Cardiac fibroblast (primary cell): Measurements from ENCODE around the gene PRND.
A peak's percentile ranks its signal among the peaks of the same experiment; 100 is the strongest.
"Not testable (repeated sequence)": the region's sequence is repeated elsewhere in the genome, so short reads cannot be mapped to it uniquely, and the experiment has no call there.

ENCODE experiments used
- DNase-seq, 2 donors: peaks; one replicate each; pipeline versions ENCODE4 v3.0.0 to v3.0.0-alpha.2; 2010; ENCODE audit warnings: low read depth in 2 of 2
- H3K4me3 ChIP-seq, 2 donors: replicated peaks in 1 of 2; 1 replicate in 1 of 2; 2 replicates in 1 of 2; pipeline ENCODE4 v1.5.1; 2011; ENCODE audit warnings: low read depth in 2 of 2, low read length in 2 of 2, mild to moderate bottlenecking in 2 of 2, moderate library complexity in 1 of 2
- CTCF ChIP-seq: IDR thresholded peaks from one replicate; pipeline ENCODE4 v1.5.1; 2011; ENCODE audit warnings: low read depth, mild to moderate bottlenecking, low read length, inconsistent platforms

PRND gene

GRCh38 chr20:4722571-4722970 lies 862 bp downstream of the PRND start:
- no peak overlapping the region for H3K4me3 ChIP-seq
- no peak for DNase-seq
- TF ChIP-seq CTCF, result no peak

GRCh38 chr20:4722993-4723392 lies 1.3 kb downstream of the PRND start:
- H3K4me3 ChIP-seq, result no peak overlapping the region
- DNase-seq, result no peak
- TF ChIP-seq CTCF, result no peak

DNA sequence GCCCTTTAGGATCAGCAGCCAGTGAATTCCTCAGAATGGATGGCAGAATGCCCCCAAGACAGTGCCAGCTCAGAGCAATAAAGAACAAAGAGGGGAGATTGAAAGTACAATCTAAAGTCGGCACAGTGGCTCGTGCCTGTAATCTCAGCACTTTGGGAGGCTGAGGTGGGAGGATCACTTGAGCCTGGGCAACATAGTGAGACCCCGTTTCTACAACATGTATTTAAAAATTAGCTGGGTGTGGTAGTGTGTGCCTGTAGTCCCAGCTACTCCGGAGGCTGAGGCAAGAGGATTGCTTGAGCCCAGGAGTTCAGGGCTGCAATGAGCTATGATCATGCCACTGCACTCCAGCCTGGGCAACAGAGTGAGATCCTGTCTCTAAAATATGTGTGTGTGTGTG lies 1.8 kb downstream of the PRND start:
- not testable (repeated sequence) for H3K4me3 ChIP-seq, DNase-seq

GRCh38 chr20:4724459-4725262 lies 3.0 kb downstream of the PRND start:
- no peak for TF ChIP-seq CTCF
- no peak overlapping the region for H3K4me3 ChIP-seq

DNA sequence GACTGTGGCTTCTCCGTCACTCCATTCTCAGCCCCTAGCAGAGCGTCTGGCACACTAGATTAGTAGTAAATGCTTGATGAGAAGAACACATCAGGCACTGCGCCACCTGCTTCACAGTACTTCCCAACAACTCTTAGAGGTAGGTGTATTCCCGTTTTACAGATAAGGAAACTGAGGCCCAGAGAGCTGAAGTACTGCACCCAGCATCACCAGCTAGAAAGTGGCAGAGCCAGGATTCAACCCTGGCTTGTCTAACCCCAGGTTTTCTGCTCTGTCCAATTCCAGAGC lies 3.5 kb downstream of the PRND start:
- no peak for TF ChIP-seq CTCF

More at GRCh38 chr20:4724459-4725262, 3.0 kb downstream of the PRND start:
- no peak for DNase-seq

GRCh38 chr20:4726710-4727397 lies 5.1 kb downstream of the PRND start:
- peak; percentile 41 to 69 for DNase-seq
- H3K4me3 ChIP-seq, result peak overlapping the region in 1 of 2 donors; percentile 22
- no peak for TF ChIP-seq CTCF

More for the DNA sequence above, 3.5 kb downstream of the PRND start:
- H3K4me3 ChIP-seq, result no peak overlapping the region
- no peak for DNase-seq

DNA sequence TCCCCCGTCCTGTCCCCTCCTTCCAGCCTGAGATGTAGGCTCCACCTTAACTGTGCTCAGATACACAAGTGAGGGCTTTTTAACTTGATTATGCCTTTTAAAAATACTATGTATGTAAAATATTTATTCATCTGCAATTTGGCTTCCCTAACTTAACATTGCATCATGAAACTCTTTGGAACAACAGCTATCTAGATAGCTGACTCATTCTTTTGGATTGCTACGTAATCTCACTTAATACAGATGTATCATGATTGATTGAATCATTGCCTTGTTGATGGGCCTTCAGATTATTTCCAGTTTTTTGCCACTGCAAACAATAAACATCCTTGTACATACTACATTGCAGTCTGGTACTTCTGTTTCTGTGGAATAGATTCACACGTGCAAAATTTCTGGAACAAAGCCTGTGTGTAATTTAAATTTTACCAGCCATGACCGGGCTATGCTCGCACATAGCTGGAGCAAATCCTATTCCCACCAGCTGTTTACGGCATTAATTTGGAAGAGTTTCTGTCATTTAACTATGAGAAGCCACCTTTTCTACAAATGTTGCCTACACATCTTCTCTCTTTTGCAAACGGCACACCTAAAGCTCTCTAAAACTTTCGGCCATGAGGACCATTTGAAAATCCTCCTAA lies 6.5 kb downstream of the PRND start:
- peak in 1 of 2 donors; percentile 45 for DNase-seq
- no peak overlapping the region for H3K4me3 ChIP-seq
- no peak for TF ChIP-seq CTCF
